Skeletal muscle satellite cell (primary cell): ENCODE results near the gene C16orf90.

Experiments used
- H3K27me3 ChIP-seq: 2 replicates; pipeline ENCODE4 v1.7.0; 2013; ENCODE audit warnings: low read length; ENCODE audit not compliant: control insufficient read depth, insufficient read depth
- H3K36me3 ChIP-seq: 2 replicates; pipeline ENCODE4 v1.7.0; 2013; ENCODE audit warnings: mild to moderate bottlenecking, control low read depth, low read length; ENCODE audit not compliant: insufficient read depth
- H3K4me1 ChIP-seq: 2 replicates; pipeline ENCODE4 v1.7.0; 2013; ENCODE audit warnings: low read length; ENCODE audit not compliant: control insufficient read depth, insufficient read depth
- H3K4me2 ChIP-seq: 2 replicates; pipeline ENCODE4 v1.7.0; 2013; ENCODE audit warnings: mild to moderate bottlenecking, low read length
- H3K4me3 ChIP-seq: 2 replicates; pipeline ENCODE4 v1.7.0; 2013; ENCODE audit warnings: low read length
- H3K9ac ChIP-seq: 2 replicates; pipeline ENCODE4 v1.7.0; 2013; ENCODE audit warnings: mild to moderate bottlenecking, low read depth, low read length, moderate library complexity
- H3K9me3 ChIP-seq: replicated peaks from 2 replicates; pipeline ENCODE4 v1.7.0; 2013; ENCODE audit warnings: mild to moderate bottlenecking, control low read depth, low read length

The C16orf90 gene

GRCh38 chr16:3492356-3492755, 2.9 kb downstream of the C16orf90 start:
- Histone ChIP-seq H3K4me1 (no peaks in the 10 kb centered on the region), H3K9ac (no peak overlapping the region)

GRCh38 chr16:3490911-3491629, 4.2 kb downstream of the C16orf90 start:
- no peak overlapping the region for H3K4me3 ChIP-seq
- H3K36me3 ChIP-seq, result peaks cover 18% of the 10 kb centered on the region
- no peaks in the 10 kb centered on the region for H3K9me3 ChIP-seq
- no peaks in the 10 kb centered on the region for H3K27me3 ChIP-seq
- H3K4me2 ChIP-seq, result no peak overlapping the region
- H3K4me1 ChIP-seq, result no peaks in the 10 kb centered on the region
- H3K9ac ChIP-seq, result no peak overlapping the region

More at GRCh38 chr16:3492356-3492755, 2.9 kb downstream of the C16orf90 start:
- H3K4me3 ChIP-seq, result no peak overlapping the region
- peaks cover 8% of the 10 kb centered on the region for H3K36me3 ChIP-seq
- H3K27me3 ChIP-seq, result no peaks in the 10 kb centered on the region
- H3K9me3 ChIP-seq, result no peaks in the 10 kb centered on the region
- H3K4me2 ChIP-seq, result no peak overlapping the region

- Histone ChIP-seq H3K4me3 (no peak overlapping the region), H3K27me3 (no peaks in the 10 kb centered on the region), H3K9me3 (no peaks in the 10 kb centered on the region), H3K36me3 (peaks cover 40% of the 10 kb centered on the region), H3K4me2 (no peak overlapping the region), H3K4me1 (no peaks in the 10 kb centered on the region), H3K9ac (no peak overlapping the region)
These were observed 6.5 kb downstream of the C16orf90 start for GRCh38 chr16:3488801-3489200.

GRCh38 chr16:3487521-3488410, 7.5 kb downstream of the C16orf90 start:
- Histone ChIP-seq H3K9ac (no peak overlapping the region), H3K4me3 (no peak overlapping the region), H3K9me3 (no peaks in the 10 kb centered on the region), H3K36me3 (peaks cover 51% of the 10 kb centered on the region), H3K4me2 (no peak overlapping the region), H3K27me3 (no peaks in the 10 kb centered on the region), H3K4me1 (no peaks in the 10 kb centered on the region)

GRCh38 chr16:3486506-3487215, 8.6 kb downstream of the C16orf90 start:
- Histone ChIP-seq H3K4me3 (no peak overlapping the region), H3K36me3 (peaks cover 60% of the 10 kb centered on the region), H3K4me2 (no peak overlapping the region), H3K27me3 (no peaks in the 10 kb centered on the region), H3K9ac (no peak overlapping the region), H3K4me1 (no peaks in the 10 kb centered on the region), H3K9me3 (no peaks in the 10 kb centered on the region)

GRCh38 chr16:3485821-3486505, 9.3 kb downstream of the C16orf90 start:
- H3K4me2 ChIP-seq, result no peak overlapping the region
- no peak overlapping the region for H3K9ac ChIP-seq
- no peak overlapping the region for H3K4me3 ChIP-seq
- no peaks in the 10 kb centered on the region for H3K9me3 ChIP-seq
- H3K4me1 ChIP-seq, result no peaks in the 10 kb centered on the region
- H3K36me3 ChIP-seq, result peaks cover 66% of the 10 kb centered on the region
- H3K27me3 ChIP-seq, result no peaks in the 10 kb centered on the region

GRCh38 chr16:3485097-3485745, 10.1 kb downstream of the C16orf90 start:
- H3K27me3 ChIP-seq, result no peaks in the 10 kb centered on the region
- no peak overlapping the region for H3K9ac ChIP-seq
- no peaks in the 10 kb centered on the region for H3K4me1 ChIP-seq
- H3K4me3 ChIP-seq, result no peak overlapping the region
- no peak overlapping the region for H3K4me2 ChIP-seq
- no peaks in the 10 kb centered on the region for H3K9me3 ChIP-seq
- H3K36me3 ChIP-seq, result peaks cover 70% of the 10 kb centered on the region

GRCh38 chr16:3484318-3485096, 10.8 kb downstream of the C16orf90 start:
- H3K4me3 ChIP-seq, result no peak overlapping the region
- no peaks in the 10 kb centered on the region for H3K9me3 ChIP-seq
- peaks cover 77% of the 10 kb centered on the region for H3K36me3 ChIP-seq
- H3K27me3 ChIP-seq, result no peaks in the 10 kb centered on the region
- no peak overlapping the region for H3K4me2 ChIP-seq
- H3K4me1 ChIP-seq, result no peaks in the 10 kb centered on the region
- H3K9ac ChIP-seq, result no peak overlapping the region

- no peaks in the 10 kb centered on the region for H3K4me1 ChIP-seq
- no peaks in the 10 kb centered on the region for H3K9me3 ChIP-seq
- no peak overlapping the region for H3K9ac ChIP-seq
- peaks cover 82% of the 10 kb centered on the region for H3K36me3 ChIP-seq
- H3K27me3 ChIP-seq, result no peaks in the 10 kb centered on the region
- no peak overlapping the region for H3K4me3 ChIP-seq
- H3K4me2 ChIP-seq, result no peak overlapping the region
These were observed 12.5 kb downstream of the C16orf90 start for GRCh38 chr16:3482659-3483241.
